H9 (cell line): ENCODE data around the gene EEF1G. TPM values are rescaled to one million over a fixed set of nuclear protein-coding genes. Genes with fewer than 3 reads are reported as not detected.

ENCODE experiments used
- DNase-seq: peaks from one replicate; pipeline ENCODE4 v3.0.0-alpha.2; 2017
- H2AFZ ChIP-seq: one replicate; pipeline ENCODE4 v1.6.1; 2013; ENCODE audit warnings: mild to moderate bottlenecking, low read length, control low read depth, moderate library complexity
- H2AK5ac ChIP-seq: 2 replicates; pipeline ENCODE4 v1.6.1; 2013; ENCODE audit warnings: low read length, control low read depth, mixed read lengths; ENCODE audit not compliant: insufficient read length
- H2BK120ac ChIP-seq: one replicate; pipeline ENCODE4 v1.6.1; 2013; ENCODE audit warnings: low read depth, mild to moderate bottlenecking, low read length, control low read depth, inconsistent platforms; ENCODE audit not compliant: poor library complexity, severe bottlenecking
- H2BK12ac ChIP-seq: 2 replicates; pipeline ENCODE4 v1.6.1; 2013; ENCODE audit warnings: low read length, control low read depth, mixed read lengths, low read depth; ENCODE audit not compliant: insufficient read length
- H2BK15ac ChIP-seq: 2 replicates; pipeline ENCODE4 v1.6.1; 2013; ENCODE audit warnings: low read depth, low read length, control low read depth
- H2BK20ac ChIP-seq: one replicate; pipeline ENCODE4 v1.6.1; 2013; ENCODE audit warnings: low read depth, mild to moderate bottlenecking, low read length, control low read depth, inconsistent platforms; ENCODE audit not compliant: poor library complexity, severe bottlenecking
- H2BK5ac ChIP-seq: 2 replicates; pipeline ENCODE4 v1.6.1; 2013; ENCODE audit warnings: low read length, control low read depth, mixed read lengths; ENCODE audit not compliant: insufficient read length
- H3K14ac ChIP-seq: 2 replicates; pipeline ENCODE4 v1.6.1; 2013; ENCODE audit warnings: low read length, control low read depth; ENCODE audit not compliant: insufficient read depth
- H3K18ac ChIP-seq: 2 replicates; pipeline ENCODE4 v1.6.1; 2013; ENCODE audit warnings: low read depth, mild to moderate bottlenecking, mixed read lengths, low read length, control low read depth; ENCODE audit not compliant: insufficient read length
- H3K23ac ChIP-seq: 2 replicates; pipeline ENCODE4 v1.6.1; 2013; ENCODE audit warnings: low read length, control low read depth, mixed read lengths, low read depth; ENCODE audit not compliant: insufficient read length
- H3K23me2 ChIP-seq: 2 replicates; pipeline ENCODE4 v1.6.1; 2013; ENCODE audit warnings: low read depth, mild to moderate bottlenecking, mixed read lengths, low read length, control low read depth; ENCODE audit not compliant: insufficient read length, poor library complexity, severe bottlenecking
- H3K27ac ChIP-seq: 2 replicates; pipeline ENCODE4 v1.5.1; 2013; ENCODE audit warnings: low read length, control low read depth, mixed read lengths, low read depth; ENCODE audit not compliant: insufficient read length
- H3K27me3 ChIP-seq: 2 replicates; pipeline ENCODE4 v1.6.1; 2013; ENCODE audit warnings: low read length, control low read depth, inconsistent platforms; ENCODE audit not compliant: insufficient read depth
- H3K4ac ChIP-seq: 2 replicates; pipeline ENCODE4 v1.6.1; 2013; ENCODE audit warnings: low read depth, mild to moderate bottlenecking, control low read depth, inconsistent platforms, low read length, moderate library complexity
- H3K4me1 ChIP-seq: 2 replicates; pipeline ENCODE4 v1.6.1; 2013; ENCODE audit warnings: low read length, control low read depth, inconsistent platforms; ENCODE audit not compliant: insufficient read depth
- H3K4me2 ChIP-seq: 2 replicates; pipeline ENCODE4 v1.6.1; 2013; ENCODE audit warnings: low read length, control low read depth, mixed read lengths; ENCODE audit not compliant: insufficient read length, insufficient read depth
- H3K56ac ChIP-seq: 2 replicates; pipeline ENCODE4 v1.6.1; 2013; ENCODE audit warnings: low read depth, mild to moderate bottlenecking, mixed read lengths, low read length, control low read depth; ENCODE audit not compliant: insufficient read length
- H3K79me1 ChIP-seq: 2 replicates; pipeline ENCODE4 v1.6.1; 2013; ENCODE audit warnings: low read depth, mild to moderate bottlenecking, moderate library complexity, low read length, control low read depth, inconsistent platforms; ENCODE audit not compliant: insufficient read depth, poor library complexity, severe bottlenecking
- H3K79me2 ChIP-seq: 2 replicates; pipeline ENCODE4 v1.6.1; 2013; ENCODE audit warnings: low read length, control low read depth, inconsistent platforms; ENCODE audit not compliant: insufficient read depth
- H3K9ac ChIP-seq: 2 replicates; pipeline ENCODE4 v1.6.1; 2013; ENCODE audit warnings: low read length, control low read depth, mixed read lengths; ENCODE audit not compliant: insufficient read length; ENCODE audit errors: extremely low read depth
- H3K9me3 ChIP-seq: one replicate; pipeline ENCODE4 v1.6.1; 2013; ENCODE audit warnings: low read depth, low read length, inconsistent platforms; ENCODE audit not compliant: control insufficient read depth
- H3T11ph ChIP-seq: one replicate; pipeline ENCODE4 v1.6.1; 2013; ENCODE audit warnings: mild to moderate bottlenecking, low read length, control low read depth, inconsistent platforms
- H4K20me1 ChIP-seq: one replicate; pipeline ENCODE4 v1.6.1; 2013; ENCODE audit not compliant: control insufficient read depth, insufficient read length, insufficient read depth
- H4K5ac ChIP-seq: 2 replicates; pipeline ENCODE4 v1.6.1; 2013; ENCODE audit warnings: low read depth, mild to moderate bottlenecking, mixed read lengths, low read length, control low read depth; ENCODE audit not compliant: insufficient read length
- H4K8ac ChIP-seq: replicated peaks from 2 replicates; pipeline ENCODE4 v1.6.1; 2013; ENCODE audit warnings: low read length, control low read depth, mixed read lengths, low read depth; ENCODE audit not compliant: insufficient read length
- H4K91ac ChIP-seq: 2 replicates; pipeline ENCODE4 v1.6.1; 2013; ENCODE audit warnings: low read depth, mild to moderate bottlenecking, moderate library complexity, mixed read lengths, low read length, control low read depth; ENCODE audit not compliant: insufficient read length
- H3K27ac Mint-ChIP-seq, 3 experiments: 2 replicates in 2 of 3; 3 replicates in 1 of 3; pipeline ENCODE4 v1.8.0; 2020 to 2021; ENCODE audit warnings: mixed read lengths in 3 of 3, mild to moderate bottlenecking in 1 of 3, moderate library complexity in 1 of 3
- H3K27me3 Mint-ChIP-seq: 2 replicates; pipeline ENCODE4 v1.8.0; 2021; ENCODE audit warnings: low read depth, mild to moderate bottlenecking, moderate library complexity, mixed read lengths
- H3K36me3 Mint-ChIP-seq, 3 experiments: 2 replicates in 2 of 3; 3 replicates in 1 of 3; pipeline ENCODE4 v1.8.0; 2020 to 2021; ENCODE audit warnings: low read depth in 3 of 3, mixed read lengths in 3 of 3; ENCODE audit not compliant: insufficient read depth in 1 of 3
- H3K4me1 Mint-ChIP-seq, 2 experiments: 2 replicates each; pipeline ENCODE4 v1.8.0; 2020; ENCODE audit warnings: mixed read lengths in 2 of 2
- H3K4me3 Mint-ChIP-seq, 2 experiments: 2 replicates in 1 of 2; 3 replicates in 1 of 2; pipeline ENCODE4 v1.8.0; 2020 to 2021; ENCODE audit warnings: mild to moderate bottlenecking in 2 of 2, mixed read lengths in 2 of 2, moderate library complexity in 1 of 2
- H3K9me3 Mint-ChIP-seq, 2 experiments: 2 replicates in 1 of 2; 3 replicates in 1 of 2; pipeline ENCODE4 v1.8.0; 2020; ENCODE audit warnings: mild to moderate bottlenecking in 2 of 2, mixed read lengths in 2 of 2, moderate library complexity in 1 of 2
- WGBS: extraction: QIAGEN DNeasy Blood & Tissue Kit; methylation state at CpG from one replicate; pipeline ENCODE4 v1.1.7; 2013; ENCODE audit warnings: missing lambda C conversion rate, low lambda C conversion rate, mixed read lengths; ENCODE audit not compliant: insufficient read length; ENCODE audit errors: extremely low coverage; 5-methylcytosine and 5-hydroxymethylcytosine counted together
- total RNA-seq: library from RNA; stranded (reverse); gene quantifications from 2 replicates; pipeline ENCODE4 v1.2.1, GENCODE V29; 2021
- TF ChIP-seq, protein P1 (sequence below): fragments of 200-600 bp; sonication (generic); conservative IDR thresholded peaks from 3 replicates; pipeline ENCODE4 v1.8.0; 2021; ENCODE audit warnings: antibody characterized with exemption, mild to moderate bottlenecking

EEF1G gene
- total RNA-seq, 1 experiment from 2014 or later = 1,790 TPM

DNA sequence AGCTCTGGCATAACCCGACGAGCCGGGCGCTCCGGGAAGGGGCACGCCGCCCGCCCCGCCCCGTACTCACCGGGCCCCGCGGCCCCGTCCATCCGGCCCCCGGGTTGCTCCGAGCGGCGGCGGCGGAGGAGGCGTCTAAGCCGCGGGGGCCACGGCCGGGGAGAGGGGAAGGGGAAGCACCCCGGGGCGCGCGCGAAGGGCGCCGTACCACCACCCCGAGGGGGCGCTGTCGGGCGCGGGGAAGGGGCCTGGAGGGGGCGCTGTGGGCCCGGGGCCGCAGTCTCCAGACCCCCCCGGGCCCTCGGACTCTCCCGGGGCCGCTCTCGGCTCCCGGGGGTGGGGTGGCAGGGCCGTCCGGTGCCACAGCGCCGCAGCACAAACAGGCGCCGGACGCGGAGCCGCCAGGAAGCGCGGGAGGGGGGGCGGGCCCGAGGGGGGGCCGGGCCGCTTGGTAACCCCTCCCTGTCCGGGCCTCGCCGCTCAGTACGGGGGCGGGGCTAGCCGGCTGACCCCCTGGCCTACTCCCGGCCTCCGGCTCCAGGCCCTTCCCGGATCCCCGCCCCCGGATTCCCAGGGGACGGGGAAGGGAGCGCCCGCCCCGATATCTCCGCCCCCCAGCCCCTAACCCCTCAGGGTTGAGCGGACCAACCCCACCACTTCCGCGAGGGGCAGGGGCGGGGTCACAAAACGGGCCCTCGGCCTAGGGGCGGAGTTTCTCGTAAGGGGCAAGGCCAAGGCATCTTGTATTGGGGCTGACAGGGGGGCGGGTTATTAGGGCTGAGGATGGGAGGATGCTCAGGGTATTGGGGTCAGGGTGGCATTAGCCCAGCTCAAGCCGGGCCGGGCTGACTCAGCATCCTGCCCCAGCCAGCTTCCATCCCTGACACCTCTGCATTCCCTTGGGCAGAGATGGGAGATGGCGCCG, 38.9 kb upstream of the EEF1G start, which contains the start of the genes EML3 and ROM1:
Gene EML3, minus strand, starts transcription at position 410 of the 925 bp plus-strand sequence. Its CDS starts 318 bp downstream, at position 92.
Gene ROM1, plus strand, starts transcription at position 892 of the 925 bp plus-strand sequence. Its CDS starts 25 bp downstream, at position 917.
- no peak within 1 kb of the TSS for H3T11ph ChIP-seq
- H2BK12ac ChIP-seq = no peak within 1 kb of the TSS
- H3K4ac ChIP-seq = no peak within 1 kb of the TSS
- no peak within 1 kb of the TSS for H4K5ac ChIP-seq
- H3K27ac Mint-ChIP-seq = peak within 1 kb of the TSS; percentile 11 to 87 (median 27); a peak in 4 of 7 replicates
- H3K14ac ChIP-seq = peak within 1 kb of the TSS; percentile 23; the same call in 1 of the 2 replicates
- no peaks in the 10 kb centered on the region for H3K27me3 ChIP-seq
- no peaks in the 10 kb centered on the region for H3K4me1 ChIP-seq
- no peaks in the 10 kb centered on the region for H4K20me1 ChIP-seq
- H2BK15ac ChIP-seq = no peak within 1 kb of the TSS
- no peak within 1 kb of the TSS for H2AFZ ChIP-seq
- peaks cover 17 to 34% of the 10 kb centered on the region in 2 experiments for H3K4me1 Mint-ChIP-seq
- peaks cover 13% of the 10 kb centered on the region for H3K23me2 ChIP-seq
- H3K9ac ChIP-seq = no peak within 1 kb of the TSS
- H3K27ac ChIP-seq = no peak within 1 kb of the TSS
- no peaks in the 10 kb centered on the region for H3K79me2 ChIP-seq
- no peak within 1 kb of the TSS for H2BK5ac ChIP-seq
- H3K56ac ChIP-seq = no peak within 1 kb of the TSS
- H3K18ac ChIP-seq = no peak within 1 kb of the TSS
- peak; percentile 97 for DNase-seq
- H3K36me3 Mint-ChIP-seq = peaks cover 0 to 19% (median 13%) of the 10 kb centered on the region in 3 experiments; a peak in 6 of 7 replicates
- no peaks in the 10 kb centered on the region for H3K79me1 ChIP-seq
- H2BK20ac ChIP-seq = no peak within 1 kb of the TSS
- H2AK5ac ChIP-seq = no peak within 1 kb of the TSS
- no CpG with 5 or more reads among the region's 91 CpGs for WGBS
- H4K91ac ChIP-seq = no peak within 1 kb of the TSS
- H3K4me2 ChIP-seq = peak within 1 kb of the TSS; percentile 90
- no peaks in the 10 kb centered on the region for H3K9me3 Mint-ChIP-seq
- no peaks in the 10 kb centered on the region for H3K9me3 ChIP-seq
- H3K4me3 Mint-ChIP-seq = peak within 1 kb of the TSS; percentile 85 to 86
- no peak within 1 kb of the TSS for H4K8ac ChIP-seq
- peaks cover 4% of the 10 kb centered on the region for H3K27me3 Mint-ChIP-seq
- H3K23ac ChIP-seq = no peak within 1 kb of the TSS
- H2BK120ac ChIP-seq = no peak within 1 kb of the TSS
- TF ChIP-seq, protein P1, sequence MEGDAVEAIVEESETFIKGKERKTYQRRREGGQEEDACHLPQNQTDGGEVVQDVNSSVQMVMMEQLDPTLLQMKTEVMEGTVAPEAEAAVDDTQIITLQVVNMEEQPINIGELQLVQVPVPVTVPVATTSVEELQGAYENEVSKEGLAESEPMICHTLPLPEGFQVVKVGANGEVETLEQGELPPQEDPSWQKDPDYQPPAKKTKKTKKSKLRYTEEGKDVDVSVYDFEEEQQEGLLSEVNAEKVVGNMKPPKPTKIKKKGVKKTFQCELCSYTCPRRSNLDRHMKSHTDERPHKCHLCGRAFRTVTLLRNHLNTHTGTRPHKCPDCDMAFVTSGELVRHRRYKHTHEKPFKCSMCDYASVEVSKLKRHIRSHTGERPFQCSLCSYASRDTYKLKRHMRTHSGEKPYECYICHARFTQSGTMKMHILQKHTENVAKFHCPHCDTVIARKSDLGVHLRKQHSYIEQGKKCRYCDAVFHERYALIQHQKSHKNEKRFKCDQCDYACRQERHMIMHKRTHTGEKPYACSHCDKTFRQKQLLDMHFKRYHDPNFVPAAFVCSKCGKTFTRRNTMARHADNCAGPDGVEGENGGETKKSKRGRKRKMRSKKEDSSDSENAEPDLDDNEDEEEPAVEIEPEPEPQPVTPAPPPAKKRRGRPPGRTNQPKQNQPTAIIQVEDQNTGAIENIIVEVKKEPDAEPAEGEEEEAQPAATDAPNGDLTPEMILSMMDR = peak; percentile 100
